ENCODE measurements around the gene PPP1R9B.

The PPP1R9B gene

DNA sequence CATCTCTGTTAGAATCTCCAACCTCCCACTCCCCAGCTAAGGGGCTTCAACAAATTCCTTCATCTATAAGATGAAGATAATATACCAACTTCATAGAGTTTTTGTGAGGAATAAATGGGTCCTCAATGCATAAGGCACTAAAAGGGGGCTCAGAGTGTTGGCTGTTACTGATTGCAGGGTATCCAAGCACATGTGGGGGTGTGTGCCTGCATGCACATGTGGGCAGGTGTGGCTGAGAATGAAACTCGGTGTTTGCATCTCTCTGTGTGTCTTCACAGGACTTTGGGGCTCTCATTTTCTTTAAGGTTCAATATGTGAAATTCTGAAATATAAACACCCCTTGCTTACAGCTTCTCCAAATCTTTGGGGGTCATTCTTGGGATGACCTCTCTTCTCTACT lies 4.1 kb upstream of the PPP1R9B start:
- no peak overlapping the region for H3K4me3 ChIP-seq
- H3K27ac ChIP-seq: peak overlapping the region; percentile 85 to 94
- DNase-seq (ENCODE audit: low spot score): no peak
- no peak for TF ChIP-seq CTCF (IDR thresholded peaks at IDR 0.05)

- no peak overlapping the region for H3K4me3 ChIP-seq
- no peak for TF ChIP-seq CTCF (IDR thresholded peaks at IDR 0.05)
- no peak for DNase-seq (ENCODE audit: low spot score)
- peak overlapping the region; percentile 85 to 94 for H3K27ac ChIP-seq
Measured at GRCh38 chr17:50153650-50154575, 3.4 kb upstream of the PPP1R9B start.

GRCh38 chr17:50152736-50153135 lies 2.3 kb upstream of the PPP1R9B start:
- no peak for DNase-seq (ENCODE audit: low spot score)
- Histone ChIP-seq H3K27ac (peak overlapping the region; percentile 94 to 95), H3K4me3 (peak overlapping the region; percentile 90)
- no peak for TF ChIP-seq CTCF (IDR thresholded peaks at IDR 0.05)

DNA sequence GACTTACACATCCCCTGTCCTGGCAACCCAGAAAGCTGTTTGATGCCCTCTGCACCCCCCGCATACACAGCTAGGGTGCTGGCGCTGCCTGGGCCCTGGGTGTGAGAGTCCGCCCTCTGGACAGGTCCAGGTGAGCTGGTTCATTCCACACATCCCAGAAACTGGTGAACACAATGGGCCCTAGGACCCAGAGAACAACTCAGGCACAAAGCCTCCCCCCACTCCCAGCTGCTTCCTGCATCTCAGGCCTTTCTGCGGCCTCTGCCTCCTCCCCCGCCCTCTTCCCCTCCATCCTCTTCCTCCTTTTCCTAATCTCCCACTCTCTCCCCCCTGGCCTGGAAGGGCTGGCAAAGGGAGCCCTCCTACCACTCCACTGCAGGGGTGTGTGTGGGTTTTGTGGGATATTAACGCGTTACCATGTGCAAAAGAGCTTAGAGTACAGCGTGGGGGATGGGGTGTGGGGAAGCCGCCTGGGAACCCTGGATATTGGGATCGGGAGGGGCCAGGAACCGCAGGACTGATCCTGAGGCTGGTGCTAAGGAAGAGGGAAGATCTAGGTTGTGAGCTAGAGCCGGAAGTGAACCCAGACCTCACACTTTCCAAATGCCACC lies 1.6 kb upstream of the PPP1R9B start:
- no peak for TF ChIP-seq CTCF (IDR thresholded peaks at IDR 0.05)
- Histone ChIP-seq H3K27ac (peak overlapping the region; percentile 94 to 95), H3K4me3 (peak overlapping the region; percentile 90)
- no peak for DNase-seq (ENCODE audit: low spot score)

DNA sequence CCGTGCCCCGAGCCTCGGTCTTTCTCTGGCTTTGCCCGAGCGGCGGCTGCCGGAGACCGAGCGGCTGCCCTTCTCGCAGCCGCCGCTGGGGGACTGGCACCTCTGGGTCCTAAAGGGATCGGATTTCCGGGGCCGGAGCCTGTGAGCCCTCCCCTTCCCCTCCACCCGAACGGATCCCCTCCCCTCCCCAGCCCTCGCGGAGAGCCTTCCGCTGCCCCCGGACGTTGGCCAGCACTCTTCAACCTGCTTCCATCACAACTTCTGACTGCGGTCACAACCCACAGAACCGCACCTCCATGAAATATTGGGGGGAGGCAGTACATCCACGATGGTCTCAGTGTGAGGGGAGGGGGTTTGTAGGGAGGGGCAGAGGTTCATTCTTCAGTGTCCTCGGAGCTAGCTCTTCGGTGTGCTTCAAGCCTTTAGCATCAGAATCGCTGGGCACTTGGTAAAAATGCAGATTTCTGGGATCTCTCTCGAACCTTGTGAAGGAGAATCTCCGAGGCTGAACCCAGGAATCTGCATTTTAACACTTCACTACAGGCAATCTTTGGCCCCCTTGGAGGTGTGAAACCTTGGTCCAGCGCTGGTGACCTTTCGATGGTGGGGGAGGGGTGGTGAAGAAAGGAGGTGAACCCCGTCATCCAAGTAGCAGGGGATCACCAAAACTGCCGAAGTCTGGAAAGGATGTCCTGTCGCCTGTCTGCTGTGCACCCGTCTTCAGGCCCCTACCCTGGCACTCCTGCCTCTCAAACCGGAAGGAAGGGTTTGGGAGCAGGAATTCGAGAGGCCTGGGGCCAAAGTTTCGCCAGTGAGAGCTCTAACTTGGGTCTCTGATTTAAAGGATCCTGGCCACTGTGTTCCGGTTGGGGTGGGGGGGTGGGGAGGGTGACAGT lies 812 bp upstream of the PPP1R9B start:
- DNase-seq (ENCODE audit: low spot score): peak; percentile 93
- peak; percentile 58 for TF ChIP-seq CTCF (IDR thresholded peaks at IDR 0.05)
- peak overlapping the region; percentile 94 to 95 for H3K27ac ChIP-seq
- peak overlapping the region; percentile 90 for H3K4me3 ChIP-seq

DNA sequence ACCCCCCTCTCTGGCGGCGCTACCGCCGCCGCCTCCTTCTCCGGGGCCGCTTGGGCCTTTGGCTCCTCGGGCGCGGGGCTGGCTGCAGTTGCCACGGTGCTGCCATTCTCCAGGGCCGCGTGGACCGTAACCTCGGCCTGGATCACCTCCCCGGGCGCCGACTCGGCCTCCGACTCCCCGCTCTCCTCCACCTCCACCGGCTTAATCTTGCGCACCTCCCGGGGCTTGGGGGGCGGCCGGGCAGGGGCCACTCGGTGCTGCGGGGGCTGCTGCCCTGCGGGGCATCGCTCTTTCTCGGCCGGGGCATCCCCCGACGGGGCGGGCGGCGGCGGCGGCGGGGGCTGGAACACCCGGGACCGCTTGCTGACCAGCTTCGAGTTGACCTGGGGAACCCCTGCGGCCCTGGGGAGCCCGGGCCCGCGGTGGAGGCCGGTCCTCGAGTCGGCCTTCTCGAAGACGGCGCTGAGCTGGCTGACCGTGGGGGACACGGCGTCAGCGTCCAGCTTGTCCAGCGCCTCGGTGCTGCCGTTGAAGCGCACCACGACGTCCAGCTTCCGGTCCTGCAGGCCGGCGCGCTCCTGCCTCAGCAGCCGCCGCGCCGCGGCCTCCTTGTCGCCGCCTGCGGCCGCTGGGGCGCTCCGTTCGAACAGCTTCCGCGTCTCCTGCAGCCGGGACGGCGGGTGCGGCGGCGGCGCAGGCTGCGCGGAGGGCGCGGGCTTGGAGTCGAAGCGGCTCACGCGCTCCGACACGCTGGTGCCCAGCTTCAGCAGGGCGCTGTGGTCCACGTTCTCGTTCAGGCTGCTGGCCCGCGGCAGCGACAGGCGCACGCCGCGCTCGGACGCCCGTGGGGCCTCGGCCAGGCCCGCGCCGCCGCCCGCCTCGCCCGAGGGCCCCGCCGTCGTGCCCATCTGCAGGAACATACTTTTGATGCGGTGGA lies 792 bp downstream of the PPP1R9B start:
- TF ChIP-seq CTCF (IDR thresholded peaks at IDR 0.05): no peak
- DNase-seq (ENCODE audit: low spot score): no peak
- Histone ChIP-seq H3K4me3 (peak overlapping the region; percentile 90), H3K27ac (peak overlapping the region; percentile 94 to 95)
